HG03432 (cell line): ENCODE data around the gene CPLX1.

Experiments
- ATAC-seq: cut with Tn5 transposase; IDR thresholded peaks from one replicate; pipeline ENCODE4 v1.9.1; 2021; ENCODE audit warnings: mild to moderate bottlenecking, moderate library complexity; ENCODE audit not compliant: unreplicated experiment

Gene CPLX1

DNA sequence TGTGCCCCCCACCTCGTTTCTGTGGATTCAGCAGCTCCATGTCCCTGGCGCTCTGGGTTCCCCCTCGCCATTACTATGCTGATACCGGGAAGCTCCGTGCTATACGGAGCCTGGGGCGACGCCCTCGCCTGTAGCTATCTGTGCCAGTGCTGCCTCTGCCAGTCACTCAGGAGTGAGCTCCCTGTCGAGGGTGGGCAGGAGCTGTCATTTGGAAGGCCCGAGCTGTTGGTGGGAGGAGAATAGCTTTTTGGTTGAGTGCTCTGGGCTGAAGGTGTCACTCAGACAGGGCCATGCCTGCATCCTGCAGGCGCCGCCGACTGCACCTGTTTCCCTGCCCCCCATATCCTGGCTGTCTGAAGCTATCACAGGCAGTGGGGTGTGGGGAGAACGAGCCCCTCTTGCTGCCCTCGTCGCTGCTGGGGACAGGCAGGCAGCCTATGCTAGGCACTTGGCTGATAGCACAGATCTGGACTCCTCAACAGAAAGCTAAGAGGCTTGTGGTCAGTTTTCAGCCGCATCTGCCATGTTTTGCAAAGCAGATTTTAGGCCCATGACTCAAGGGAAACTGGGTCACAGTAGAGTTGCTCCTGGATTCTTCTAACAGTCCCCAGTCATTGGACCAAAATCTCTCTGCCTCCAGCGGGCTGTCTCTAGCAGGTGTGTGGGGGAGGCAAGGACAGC, 31.8 kb downstream of the CPLX1 start:
- no peak for ATAC-seq

DNA sequence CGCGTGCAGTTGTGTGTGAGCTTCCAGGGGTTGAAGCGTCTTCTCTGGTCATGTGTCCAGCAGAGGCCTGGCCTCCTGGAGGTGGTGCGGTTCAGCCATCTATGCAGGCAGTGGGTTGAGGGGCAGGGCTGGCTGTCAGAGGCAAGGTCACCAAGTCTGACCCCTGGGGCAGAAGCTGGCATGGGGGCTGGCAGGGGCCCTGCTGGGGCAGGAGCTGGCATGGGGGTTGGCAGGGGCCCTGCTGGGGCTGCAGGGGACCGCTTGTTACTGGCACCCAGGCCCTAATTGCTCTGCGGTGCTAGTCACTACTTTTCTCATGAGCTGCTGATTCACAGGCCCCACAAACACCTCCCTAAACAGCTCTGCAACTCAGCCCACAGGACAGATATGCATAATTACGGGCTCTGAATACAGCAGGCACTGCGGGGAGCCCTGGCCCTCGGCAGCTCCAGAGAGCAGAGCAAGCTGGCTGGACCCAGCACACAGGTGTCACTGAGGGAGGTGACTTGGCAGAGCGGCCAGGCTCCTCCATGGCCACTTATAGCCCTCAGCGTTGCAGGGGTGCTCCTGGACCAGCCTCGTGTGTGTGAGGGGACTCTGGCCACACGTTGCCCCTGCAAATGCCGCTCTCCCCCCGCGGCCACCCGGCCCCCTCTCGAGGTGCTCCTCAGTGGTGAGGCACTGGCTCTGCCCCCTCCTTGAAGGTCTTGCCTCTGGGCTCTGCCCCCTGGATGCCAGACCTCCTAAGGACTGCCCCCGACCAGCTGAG, 32.7 kb downstream of the CPLX1 start:
- ATAC-seq: no peak

DNA sequence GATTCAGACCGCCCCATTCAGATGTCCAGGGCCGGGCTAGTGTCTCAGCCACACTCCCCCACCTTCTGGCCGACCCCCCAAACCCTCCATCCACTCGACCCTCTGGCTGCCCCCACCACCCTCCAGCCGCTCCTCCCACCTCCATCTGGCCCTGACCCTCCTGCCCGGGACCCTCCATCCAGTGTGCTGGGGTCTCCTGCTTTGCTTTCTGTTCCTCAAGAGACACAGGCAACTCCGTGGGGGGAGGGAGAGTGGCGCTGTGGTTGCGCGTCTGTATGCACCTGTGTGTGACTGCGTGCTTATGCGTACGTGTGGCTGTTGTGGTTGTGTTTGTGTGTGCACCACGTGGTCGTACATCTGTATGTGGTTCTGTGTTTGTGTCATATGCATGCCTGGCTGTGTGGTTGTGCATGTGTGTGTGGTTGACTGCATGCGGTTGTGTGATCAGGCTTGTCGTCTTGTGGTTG, 33.3 kb downstream of the CPLX1 start:
- no peak for ATAC-seq

DNA sequence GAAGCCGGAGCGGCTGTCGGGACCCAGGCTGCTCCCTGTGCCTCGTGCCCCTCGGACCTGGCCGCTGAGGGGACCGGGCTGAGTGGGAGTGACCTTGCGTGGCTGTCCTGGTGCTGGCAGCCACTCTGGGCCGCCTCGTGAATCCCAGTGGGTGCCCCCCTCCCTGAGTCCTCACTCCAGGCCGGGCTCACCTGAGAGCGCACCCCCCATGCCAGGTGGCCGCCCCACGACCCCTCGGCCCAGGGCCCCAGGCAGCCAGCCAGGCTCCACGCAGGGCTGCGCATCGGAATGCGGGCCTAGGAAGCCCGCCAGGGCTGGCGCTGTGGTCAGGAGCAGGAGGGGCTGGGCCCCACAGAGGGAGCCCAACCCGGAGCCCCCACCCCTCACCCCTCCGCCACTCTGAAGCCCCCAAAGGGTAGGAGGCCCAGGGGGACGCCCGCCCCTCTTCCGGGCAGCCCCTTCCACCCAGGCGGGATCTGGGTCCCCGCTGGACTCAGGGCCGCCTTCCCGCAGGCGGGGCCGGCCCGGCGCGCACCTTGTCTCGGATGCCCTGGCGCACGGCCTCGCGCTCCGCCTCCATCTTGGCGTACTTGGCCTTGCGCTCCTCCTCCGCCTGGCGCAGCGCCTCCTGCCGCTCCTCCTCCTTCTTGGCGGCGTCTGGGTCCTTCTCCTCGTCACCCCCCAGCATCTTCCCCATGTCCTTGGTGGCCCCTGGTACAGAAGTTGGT, 33.9 kb downstream of the CPLX1 start:
- no peak for ATAC-seq

DNA sequence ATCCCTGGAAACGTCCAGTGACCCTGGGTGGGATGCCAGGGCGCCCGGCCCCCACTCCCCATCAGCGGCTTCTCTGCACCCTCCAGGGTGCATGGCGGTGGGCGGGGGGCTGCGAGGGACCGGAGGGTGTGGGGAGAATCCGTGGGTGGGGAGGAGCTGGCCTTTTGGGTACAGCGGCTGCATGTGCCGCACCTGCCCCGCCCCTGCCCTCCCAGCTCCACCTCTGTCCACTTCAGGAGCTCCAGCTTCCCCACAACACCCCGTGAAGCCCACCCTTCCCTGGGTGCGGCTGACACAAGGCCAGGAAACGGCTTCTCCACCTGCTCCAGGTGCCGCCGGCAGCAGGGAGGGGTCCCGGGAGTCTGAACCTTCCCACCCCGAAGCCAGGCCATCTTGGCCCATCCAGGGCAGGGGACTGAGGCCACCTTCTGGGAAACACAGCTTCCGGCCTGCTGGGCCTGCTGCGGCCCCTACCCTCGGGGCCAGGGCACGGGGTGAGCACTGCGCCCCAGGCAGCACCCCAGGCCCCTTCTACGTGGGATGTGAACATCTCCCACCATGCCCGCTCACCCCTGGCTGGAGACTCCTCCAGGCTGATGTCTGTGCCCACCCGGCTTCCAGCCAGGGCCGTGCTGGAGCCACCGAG, 34.6 kb downstream of the CPLX1 start:
- no peak for ATAC-seq

DNA sequence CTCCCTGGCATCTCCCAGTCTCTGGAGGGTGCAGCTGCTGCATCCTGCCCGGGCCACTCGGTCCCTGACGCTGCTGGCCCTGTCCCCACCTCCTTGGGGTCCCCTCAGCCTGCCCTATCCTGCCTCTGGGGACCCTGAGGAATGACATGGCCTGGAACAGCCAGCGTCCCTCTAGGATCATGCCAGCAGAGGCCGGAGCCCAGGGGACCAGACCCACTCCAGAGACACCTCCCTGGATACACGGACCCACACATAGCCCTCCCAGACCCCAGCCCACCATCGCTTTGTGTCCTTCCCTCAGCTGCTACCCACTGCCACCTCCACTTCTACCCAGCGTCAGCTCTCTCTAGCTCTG, 35.5 kb downstream of the CPLX1 start:
- no peak for ATAC-seq

DNA sequence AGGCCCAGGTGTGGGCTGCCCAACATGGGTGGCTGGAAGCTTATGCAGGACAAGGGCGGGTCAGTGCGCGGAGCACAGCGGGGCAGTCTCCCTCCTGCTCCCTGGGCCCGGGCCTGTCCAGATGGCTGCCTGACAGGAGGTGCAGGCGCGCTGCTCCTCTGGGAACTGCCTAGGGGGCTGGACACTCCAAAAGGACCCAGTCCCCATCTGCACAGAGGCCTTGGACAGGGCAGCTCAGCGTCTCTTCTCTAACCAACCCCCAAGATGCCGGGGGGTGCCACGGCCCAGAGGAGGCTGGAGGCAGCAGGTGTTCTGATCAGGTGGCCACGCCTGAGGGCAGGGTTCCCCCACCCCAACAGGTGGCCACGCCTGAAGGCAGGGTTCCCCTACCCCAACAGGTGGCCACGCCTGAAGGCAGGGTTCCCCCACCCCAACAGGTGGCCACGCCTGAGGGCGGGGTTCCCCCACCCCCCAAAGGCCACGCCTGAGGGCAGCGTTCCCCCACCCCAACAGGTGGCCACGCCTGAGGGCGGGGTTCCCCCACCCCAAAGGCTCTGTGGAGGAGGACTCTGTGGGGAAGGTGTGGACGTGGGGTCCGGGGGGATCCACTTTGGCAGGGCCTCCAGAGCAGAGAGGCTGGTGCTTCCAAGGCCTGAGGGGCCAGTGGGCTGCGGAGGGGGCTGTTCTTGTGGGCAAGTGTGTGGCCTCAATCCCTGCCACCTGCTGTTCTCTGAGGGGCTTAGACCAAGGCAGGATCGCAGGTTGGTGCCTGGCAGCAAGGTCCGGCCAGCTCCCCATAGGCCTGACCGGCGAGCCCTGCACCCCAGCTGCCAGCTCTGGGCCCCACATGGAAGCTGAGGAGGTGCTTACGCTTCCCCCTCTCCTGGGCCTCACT, 36.1 kb downstream of the CPLX1 start:
- no peak for ATAC-seq

DNA sequence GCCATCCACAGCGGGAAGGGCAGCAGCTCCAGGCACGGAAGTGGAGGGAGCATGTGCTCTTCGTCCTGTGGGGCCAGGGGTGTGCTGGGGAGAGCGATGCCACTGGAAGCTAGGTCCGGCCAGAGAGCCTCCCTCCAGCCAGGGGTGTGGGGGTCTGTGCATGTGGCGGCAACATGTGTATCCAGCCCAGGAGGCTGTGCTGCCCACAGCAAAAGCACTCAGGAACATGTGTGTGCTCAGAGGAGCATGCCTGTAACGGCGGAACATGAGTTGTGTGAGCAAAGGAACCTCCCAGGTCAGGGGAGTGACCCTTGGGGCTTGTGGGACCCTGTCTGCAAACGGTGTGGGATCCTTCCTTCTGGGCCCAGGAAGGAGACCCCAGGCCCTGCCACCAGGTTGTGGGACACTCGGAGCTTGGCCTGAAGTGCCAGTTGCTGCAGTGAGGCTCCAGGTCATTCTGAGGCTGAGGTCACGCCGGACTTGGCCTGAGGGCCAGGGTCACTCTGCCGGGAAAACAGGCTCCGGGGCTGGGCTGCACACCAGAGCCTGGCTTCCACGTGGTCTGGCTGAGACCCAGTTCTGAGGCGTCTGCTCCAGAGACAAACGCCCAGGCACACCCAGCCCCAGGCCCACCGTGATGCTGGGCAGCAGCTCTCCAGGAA, 37.2 kb downstream of the CPLX1 start:
- no peak for ATAC-seq

DNA sequence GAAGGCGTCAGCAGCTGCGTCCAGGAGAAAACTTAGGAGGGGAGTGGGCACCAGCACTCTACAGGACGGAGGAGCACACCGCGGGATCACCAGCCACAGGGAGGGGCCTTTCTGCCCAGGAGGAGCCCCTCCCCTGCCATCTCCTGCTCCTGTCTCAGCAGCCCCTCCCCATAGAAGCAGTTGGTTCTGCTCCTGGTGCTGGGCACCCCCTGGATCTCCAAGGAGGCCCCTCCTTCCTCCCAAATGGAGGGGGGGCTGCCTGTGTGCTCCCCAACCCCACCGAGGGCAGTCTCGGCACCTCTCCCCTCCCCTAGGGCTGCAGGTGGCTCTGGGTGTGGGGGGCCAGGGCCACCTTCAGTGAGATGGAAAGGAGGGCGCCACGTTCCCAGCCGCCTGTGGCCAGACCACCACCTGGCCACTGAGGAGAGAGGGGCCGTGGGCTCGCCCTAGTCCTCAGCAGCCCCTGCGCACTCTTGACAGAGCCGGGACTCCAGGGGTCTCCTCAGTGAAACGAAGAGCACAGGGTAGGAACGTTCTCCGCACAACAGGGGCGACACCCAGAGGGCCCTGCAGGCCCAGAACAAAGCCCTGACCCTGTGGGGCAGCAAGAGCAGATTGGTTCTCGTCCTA, 37.8 kb downstream of the CPLX1 start:
- ATAC-seq: no peak

DNA sequence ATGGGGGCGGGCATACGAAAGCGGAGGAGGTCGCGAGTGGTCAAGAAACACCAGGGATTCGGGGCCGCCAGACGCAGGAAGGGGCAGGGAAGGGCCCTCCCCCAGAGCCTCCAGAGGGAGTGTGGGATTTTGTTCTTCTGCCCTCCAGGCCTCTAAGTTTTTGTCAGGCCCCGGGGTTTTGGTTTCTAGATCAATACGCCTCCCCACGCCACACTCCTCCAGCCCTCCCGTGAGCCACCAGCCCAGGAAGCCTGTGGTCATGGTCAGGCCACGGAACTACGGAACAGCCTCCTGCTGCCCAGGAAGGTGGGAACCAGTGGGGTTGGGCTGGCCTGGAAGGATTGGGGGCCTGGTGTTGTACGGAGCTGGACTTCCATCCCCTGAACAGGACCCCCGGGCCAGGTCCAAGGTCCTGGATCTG, 38.4 kb downstream of the CPLX1 start:
- ATAC-seq: no peak

DNA sequence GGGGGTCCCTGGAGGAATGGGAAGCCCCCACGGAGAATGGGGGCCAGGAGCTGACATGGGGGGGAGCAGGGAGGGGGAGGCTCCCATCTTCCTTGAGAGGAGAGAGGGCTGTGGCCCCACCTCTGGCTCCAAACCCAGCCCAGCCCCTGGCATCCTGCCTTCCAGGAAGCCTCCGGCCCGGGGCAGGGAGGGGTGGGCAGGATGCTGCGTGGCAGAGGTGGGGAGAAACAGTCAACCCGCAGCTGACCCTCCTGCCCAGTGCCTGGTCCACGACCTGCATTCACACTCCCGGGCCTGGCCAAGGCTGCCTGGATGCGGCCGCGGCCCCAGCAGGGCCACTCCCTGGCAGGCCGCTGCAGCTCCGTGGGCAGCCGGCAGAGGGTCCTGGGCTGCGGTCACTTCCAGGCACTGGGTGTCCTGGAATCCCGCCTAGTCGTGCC, 39.0 kb downstream of the CPLX1 start:
- no peak for ATAC-seq

DNA sequence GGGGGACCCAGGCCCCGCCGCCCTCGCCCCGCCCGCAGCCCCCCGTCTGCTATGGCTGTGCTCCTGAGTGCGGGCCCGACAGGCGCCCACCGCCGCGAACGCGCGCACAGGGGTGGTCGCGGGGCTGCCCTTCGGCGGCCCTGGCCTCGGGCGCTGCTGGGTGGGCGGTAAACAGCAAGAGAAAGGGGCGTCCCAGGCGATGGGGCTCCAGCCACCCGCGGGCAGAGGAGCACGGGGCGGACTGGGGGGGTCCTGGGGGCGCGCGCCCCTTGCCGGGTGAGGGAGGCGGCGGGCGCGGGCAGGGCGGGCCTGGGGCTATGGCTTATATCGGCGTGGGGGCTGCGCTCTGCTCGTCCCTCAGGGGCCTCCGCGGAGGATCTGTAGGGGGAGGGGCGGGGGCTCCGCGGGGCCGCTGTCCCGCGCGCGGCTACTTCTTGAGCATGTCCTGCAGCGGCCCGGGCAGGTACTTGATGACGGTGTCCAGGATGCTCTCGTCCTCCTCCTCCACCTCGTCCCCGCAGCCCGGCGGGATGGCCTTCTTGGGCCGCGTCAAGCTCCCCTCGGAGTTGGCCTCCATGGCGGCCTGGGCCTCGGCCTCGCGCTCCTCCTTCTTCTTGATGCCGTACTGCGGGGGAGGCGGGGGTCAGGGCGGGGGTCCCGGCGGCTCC, 39.7 kb downstream of the CPLX1 start:
- ATAC-seq: no peak

DNA sequence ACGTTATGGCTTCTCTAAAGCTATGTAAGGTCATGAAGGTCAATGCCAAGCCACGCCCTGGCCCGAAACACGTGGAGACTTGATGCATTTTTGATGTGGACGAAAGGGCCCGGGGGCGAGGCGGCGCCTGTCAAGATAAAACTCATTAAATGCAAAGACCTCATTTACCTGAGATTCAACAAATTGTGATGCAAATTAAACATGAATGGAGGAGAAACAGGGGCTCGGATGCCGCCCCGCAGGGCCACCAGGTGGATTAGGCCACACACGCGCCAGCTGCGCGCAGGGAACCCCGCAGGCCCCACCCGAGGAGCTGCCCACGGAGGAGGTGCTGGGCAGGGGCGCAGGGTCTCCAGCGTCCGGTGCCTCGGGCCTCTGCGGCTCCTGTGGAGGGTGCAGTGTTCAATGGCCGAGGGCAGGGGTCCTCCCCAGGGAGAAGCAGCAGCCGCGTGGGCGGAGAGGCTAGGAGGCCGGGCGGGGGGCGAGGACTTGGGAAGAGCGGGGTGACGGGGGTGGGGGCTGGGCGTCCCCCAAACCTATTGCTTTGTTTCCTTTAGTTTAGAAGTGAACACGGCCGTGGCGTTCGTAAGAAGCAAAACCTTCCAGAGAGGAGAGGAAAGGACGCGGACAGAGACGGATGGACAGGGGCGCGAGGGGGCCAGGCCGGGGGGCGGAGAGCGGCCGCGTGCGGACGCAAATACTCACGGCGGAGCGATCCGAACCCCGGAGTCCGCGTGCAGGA, 40.4 kb downstream of the CPLX1 start:
- no peak for ATAC-seq

DNA sequence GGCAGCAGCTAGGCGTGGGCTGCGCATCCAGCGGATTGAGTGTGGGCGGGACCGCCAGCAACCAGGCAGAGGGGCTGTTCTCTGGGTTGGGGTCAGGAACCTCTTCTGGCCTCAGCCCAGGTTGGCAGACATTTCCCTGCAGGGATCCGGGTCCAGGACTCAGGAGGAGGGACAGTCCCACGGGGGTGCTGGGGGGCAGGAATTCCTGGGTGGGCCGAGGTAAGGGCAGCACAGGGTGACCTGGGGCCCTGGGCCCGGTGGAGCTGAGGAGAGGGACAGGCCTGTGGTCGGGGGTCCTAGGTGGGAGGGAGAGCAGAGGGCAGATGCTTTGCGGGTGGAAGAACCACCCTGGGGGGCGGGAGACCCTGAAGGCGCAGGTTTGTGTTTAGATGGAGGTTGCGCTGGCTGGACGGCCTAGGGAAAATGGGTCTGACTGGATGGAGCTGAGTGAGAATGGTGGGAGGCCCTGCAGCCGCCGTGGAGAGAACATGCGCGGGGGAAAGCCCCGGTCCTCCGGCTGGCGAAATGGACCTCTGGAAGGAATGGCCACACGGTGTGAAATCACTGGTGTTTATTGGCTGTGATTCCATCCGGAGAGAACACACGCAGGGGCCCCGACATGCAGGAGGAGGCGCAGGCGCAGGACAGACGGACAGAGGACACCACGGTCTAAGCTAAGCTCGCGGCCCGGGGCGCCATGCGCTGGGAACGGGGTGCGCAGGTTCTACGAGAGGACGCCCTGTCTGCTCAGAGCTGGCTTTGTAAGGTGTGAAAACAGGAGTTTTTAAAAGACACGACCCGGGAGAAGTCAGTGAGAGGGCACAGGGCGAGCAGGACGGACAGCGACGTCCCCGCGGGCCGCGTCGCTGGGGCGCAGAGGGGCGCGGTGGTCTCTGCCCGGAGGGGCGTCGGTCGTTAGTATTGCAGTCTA, 41.3 kb downstream of the CPLX1 start:
- ATAC-seq: no peak

DNA sequence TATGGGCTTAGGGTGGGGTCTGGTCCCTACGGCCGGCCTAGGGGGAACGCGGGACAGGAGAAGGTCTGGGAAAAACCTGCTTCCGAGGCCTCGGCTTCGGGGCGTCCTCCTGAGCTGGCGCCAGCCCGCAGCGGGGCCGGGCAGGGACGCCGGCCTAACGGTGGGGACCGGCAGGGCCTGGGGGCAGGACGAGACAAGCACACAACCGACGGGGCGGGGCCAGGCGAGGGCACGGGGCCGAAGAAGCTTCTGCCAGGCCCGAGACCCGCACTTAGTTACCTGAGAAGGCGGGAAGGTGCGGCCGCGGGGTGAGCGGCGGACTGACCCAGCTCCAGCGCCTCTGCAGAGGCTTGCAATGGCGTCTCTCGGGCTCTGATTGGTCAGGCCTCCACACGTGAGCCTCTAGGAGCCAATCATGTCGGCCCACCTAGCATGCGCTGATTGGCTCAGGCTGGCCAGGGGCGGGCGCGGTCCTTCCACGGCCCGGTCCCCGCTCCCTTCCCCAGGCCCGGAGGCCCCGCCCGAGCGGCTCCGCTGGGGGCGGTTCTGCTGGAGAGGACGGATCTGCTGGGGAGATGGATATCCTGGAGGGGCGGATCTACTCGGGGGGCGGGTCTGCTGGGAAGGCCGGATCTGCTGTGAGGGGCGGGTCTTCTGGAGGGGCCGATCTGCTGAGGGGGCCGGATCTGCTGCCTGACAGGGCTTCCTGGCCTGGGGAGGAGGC, 44.3 kb downstream of the CPLX1 start:
- ATAC-seq: peak; percentile 93

DNA sequence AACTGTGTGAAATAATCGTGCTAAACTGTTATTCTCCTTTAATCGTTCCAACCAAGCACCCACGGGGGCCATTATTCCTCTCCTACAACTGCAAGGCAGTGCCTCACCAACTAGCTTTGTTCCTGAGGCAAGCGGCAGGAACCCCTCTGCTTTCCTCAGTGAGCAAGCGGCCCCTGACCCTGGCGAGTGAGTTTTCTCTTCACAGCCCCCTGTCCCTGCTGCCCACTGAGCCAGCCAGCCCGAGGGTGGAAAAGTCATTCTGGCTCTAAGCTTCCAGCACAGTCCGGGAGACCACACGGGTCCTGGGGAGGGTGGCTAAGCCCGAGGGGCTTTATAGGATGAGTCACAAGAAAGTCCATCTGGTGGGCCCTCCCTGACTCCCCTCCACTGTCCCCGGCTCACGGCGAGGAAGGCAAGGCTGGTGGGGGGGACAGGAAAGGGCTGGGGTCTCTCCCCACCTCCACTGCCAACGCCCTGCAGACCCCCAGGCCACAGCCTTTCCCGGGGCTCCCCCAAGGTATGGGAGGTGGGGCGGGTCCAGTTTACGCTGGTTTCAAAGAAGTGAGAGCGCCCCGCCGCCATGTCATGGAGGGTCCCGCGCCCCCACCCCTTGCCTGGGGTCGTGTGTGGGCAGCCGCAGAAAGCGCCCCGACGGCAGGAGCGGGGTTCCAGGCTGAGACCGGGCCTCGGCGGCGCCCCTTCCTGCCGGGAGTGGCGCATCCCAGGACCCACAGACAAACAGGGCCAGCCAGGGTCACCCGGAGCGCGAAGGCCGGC, 45.0 kb downstream of the CPLX1 start:
- ATAC-seq: peak; percentile 4
